Measurements from ENCODE around the gene DARS1.

Gene DARS1

DNA sequence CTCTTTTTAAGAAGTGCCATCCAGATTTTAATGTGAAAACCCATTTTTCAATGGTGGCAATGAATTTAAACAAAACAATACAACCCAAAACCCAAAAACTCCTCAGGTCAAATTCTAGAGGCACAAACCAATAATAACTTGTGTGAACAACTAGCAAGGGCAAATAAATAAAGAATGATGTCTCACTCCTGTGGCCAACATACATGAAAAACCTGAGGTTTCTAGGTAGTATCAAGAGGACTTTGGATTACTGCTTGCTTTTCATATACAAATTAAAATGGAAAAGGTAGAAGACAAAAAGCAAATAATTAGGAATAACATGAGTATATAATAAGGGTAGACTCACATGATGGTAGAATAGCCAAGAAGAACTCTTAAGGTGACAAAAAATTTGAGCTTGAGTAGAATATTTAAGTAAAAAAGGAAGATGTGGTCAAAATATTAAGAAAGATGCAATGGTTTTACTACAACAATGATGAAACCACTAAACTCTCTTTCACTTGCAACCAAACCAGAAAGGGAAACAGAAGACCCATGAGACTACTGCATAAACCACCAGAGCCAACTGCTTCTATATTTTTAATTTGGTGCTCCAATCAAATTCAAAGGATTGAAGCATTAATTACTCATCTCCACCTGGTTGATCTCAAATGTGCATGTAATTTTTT is 53.5 kb downstream of the DARS1 start:
- Histone ChIP-seq H3F3A (ENCODE audit: low read depth) (peaks cover 7% of the 10 kb centered on the region; the same call in 1 of the 2 replicates), H3K4me2 (ENCODE audit: low read depth, low read length, poor library complexity, severe bottlenecking) (peak overlapping the region; percentile 68), H4K20me1 (ENCODE audit: insufficient read depth, low read length, poor library complexity, severe bottlenecking) (no peaks in the 10 kb centered on the region), H3K4me1 (ENCODE audit: insufficient read depth, low read length, poor library complexity, severe bottlenecking) (peaks cover 28% of the 10 kb centered on the region), H3K9me3 (ENCODE audit: insufficient read depth, low read depth, low read length) (no peaks in the 10 kb centered on the region), H3K9ac (ENCODE audit: low read depth, low read length, poor library complexity, severe bottlenecking) (peak overlapping the region; percentile 55), H3K27me3 (ENCODE audit: insufficient read depth, low read length, poor library complexity, severe bottlenecking) (no peaks in the 10 kb centered on the region), H3K36me3 (ENCODE audit: insufficient read depth, low read length) (peaks cover 54% of the 10 kb centered on the region), H3K9me2 (replicated peaks; ENCODE audit: low read depth, low read length) (no peaks in the 10 kb centered on the region), H2AFZ (ENCODE audit: low read length) (no peak overlapping the region), H3K79me2 (ENCODE audit: insufficient read depth, low read length) (peaks cover 37% of the 10 kb centered on the region), H3K4me3 (ENCODE audit: low read length, poor library complexity, severe bottlenecking) (peak overlapping the region; percentile 50)
- no peak for TF ChIP-seq EZH2phosphoT487 (IDR thresholded peaks at IDR 0.05; ENCODE audit: borderline replicate concordance)
- TF ChIP-seq, protein P1, sequence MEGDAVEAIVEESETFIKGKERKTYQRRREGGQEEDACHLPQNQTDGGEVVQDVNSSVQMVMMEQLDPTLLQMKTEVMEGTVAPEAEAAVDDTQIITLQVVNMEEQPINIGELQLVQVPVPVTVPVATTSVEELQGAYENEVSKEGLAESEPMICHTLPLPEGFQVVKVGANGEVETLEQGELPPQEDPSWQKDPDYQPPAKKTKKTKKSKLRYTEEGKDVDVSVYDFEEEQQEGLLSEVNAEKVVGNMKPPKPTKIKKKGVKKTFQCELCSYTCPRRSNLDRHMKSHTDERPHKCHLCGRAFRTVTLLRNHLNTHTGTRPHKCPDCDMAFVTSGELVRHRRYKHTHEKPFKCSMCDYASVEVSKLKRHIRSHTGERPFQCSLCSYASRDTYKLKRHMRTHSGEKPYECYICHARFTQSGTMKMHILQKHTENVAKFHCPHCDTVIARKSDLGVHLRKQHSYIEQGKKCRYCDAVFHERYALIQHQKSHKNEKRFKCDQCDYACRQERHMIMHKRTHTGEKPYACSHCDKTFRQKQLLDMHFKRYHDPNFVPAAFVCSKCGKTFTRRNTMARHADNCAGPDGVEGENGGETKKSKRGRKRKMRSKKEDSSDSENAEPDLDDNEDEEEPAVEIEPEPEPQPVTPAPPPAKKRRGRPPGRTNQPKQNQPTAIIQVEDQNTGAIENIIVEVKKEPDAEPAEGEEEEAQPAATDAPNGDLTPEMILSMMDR (conservative IDR thresholded peaks at IDR 0.05; ENCODE audit: low read length), result no peak

DNA sequence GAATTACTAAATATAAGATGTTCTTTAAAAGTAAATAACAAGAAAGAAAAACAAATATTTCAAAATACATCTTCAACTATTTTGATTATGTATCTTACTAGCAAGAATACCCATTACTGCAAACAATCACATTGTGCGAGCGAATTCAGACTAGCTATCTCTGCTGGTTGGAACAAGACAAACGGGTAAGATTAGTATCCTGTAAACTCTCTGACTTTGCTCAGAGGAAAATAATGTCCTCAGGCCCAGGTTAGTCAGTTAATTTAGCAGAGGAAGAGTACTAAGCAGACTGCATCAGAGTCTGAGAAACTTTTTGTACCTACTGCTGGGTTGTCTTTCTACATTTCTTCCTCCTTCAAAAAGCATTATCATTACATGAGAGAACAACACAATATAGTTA is 58.8 kb downstream of the DARS1 start:
- 0 out of 2 replicates have a peak, but pooled peaks cover 8% of the 10 kb centered on the region for H3K79me2 ChIP-seq (ENCODE audit: insufficient read depth, low read length)
- no peak overlapping the region for H3K9ac ChIP-seq (ENCODE audit: low read depth, low read length, poor library complexity, severe bottlenecking)
- TF ChIP-seq EZH2phosphoT487 (IDR thresholded peaks at IDR 0.05; ENCODE audit: borderline replicate concordance), result no peak
- TF ChIP-seq, protein P1 (conservative IDR thresholded peaks at IDR 0.05; ENCODE audit: low read length), result no peak
- no peak overlapping the region for H3K4me2 ChIP-seq (ENCODE audit: low read depth, low read length, poor library complexity, severe bottlenecking)
- no peaks in the 10 kb centered on the region for H3K9me3 ChIP-seq (ENCODE audit: insufficient read depth, low read depth, low read length)
- no peaks in the 10 kb centered on the region for H3K9me2 ChIP-seq (replicated peaks; ENCODE audit: low read depth, low read length)
- H2AFZ ChIP-seq (ENCODE audit: low read length), result no peak overlapping the region
- no peaks in the 10 kb centered on the region for H4K20me1 ChIP-seq (ENCODE audit: insufficient read depth, low read length, poor library complexity, severe bottlenecking)
- H3K4me1 ChIP-seq (ENCODE audit: insufficient read depth, low read length, poor library complexity, severe bottlenecking), result peaks cover 4% of the 10 kb centered on the region
- H3K36me3 ChIP-seq (ENCODE audit: insufficient read depth, low read length), result peaks cover 65% of the 10 kb centered on the region
- peaks cover 3% of the 10 kb centered on the region; the same call in 1 of the 2 replicates for H3F3A ChIP-seq (ENCODE audit: low read depth)
- H3K4me3 ChIP-seq (ENCODE audit: low read length, poor library complexity, severe bottlenecking), result no peak overlapping the region
- H3K27me3 ChIP-seq (ENCODE audit: insufficient read depth, low read length, poor library complexity, severe bottlenecking), result no peaks in the 10 kb centered on the region

DNA sequence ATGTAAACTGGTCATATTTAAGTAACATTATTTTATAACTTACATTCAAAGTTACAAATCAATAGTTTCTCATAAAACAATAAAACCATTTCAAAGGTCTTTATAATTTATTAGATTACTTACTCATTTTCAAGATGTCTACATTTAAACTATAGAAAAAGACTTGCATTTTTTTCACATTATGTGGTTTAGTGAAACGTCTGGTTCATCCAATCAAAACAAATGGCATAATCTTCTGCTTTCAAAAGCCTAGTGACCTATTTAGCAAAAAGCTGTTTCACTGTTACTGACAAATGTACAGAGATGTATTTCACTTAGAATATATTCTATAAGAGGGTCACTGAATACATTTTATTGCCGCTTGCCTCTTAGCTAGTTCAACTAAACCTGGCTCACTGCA is 59.9 kb downstream of the DARS1 start:
- Histone ChIP-seq H3K9ac (ENCODE audit: low read depth, low read length, poor library complexity, severe bottlenecking) (no peak overlapping the region), H3K79me2 (ENCODE audit: insufficient read depth, low read length) (0 out of 2 replicates have a peak, but pooled peaks cover 8% of the 10 kb centered on the region), H3K27me3 (ENCODE audit: insufficient read depth, low read length, poor library complexity, severe bottlenecking) (no peaks in the 10 kb centered on the region), H3K9me3 (ENCODE audit: insufficient read depth, low read depth, low read length) (no peaks in the 10 kb centered on the region), H3K9me2 (replicated peaks; ENCODE audit: low read depth, low read length) (no peaks in the 10 kb centered on the region), H3K4me3 (ENCODE audit: low read length, poor library complexity, severe bottlenecking) (no peak overlapping the region), H4K20me1 (ENCODE audit: insufficient read depth, low read length, poor library complexity, severe bottlenecking) (no peaks in the 10 kb centered on the region), H3K4me1 (ENCODE audit: insufficient read depth, low read length, poor library complexity, severe bottlenecking) (no peaks in the 10 kb centered on the region), H3K36me3 (ENCODE audit: insufficient read depth, low read length) (peaks cover 63% of the 10 kb centered on the region), H3K4me2 (ENCODE audit: low read depth, low read length, poor library complexity, severe bottlenecking) (no peak overlapping the region), H3F3A (ENCODE audit: low read depth) (no peaks in the 10 kb centered on the region), H2AFZ (ENCODE audit: low read length) (no peak overlapping the region)
- TF ChIP-seq, protein P1 (conservative IDR thresholded peaks at IDR 0.05; ENCODE audit: low read length), result no peak
- no peak for TF ChIP-seq EZH2phosphoT487 (IDR thresholded peaks at IDR 0.05; ENCODE audit: borderline replicate concordance)
